Sigmoid colon (tissue), 7 donors: Measurements from ENCODE around the gene DNAJC5. TPM values are rescaled to one million over a fixed set of nuclear protein-coding genes. Genes with fewer than 3 reads are reported as not detected.

Source experiments
- DNase-seq: peaks from one replicate; pipeline ENCODE4 v3.0.0-alpha.2; 2019
- H3K27ac ChIP-seq, 4 donors: fragments of 200-600 bp; sonication (generic); one replicate each; pipeline ENCODE4 v1.5.1; 2016 to 2019; ENCODE audit warnings: mild to moderate bottlenecking in 1 of 4
- H3K27me3 ChIP-seq, 3 donors: fragments of 200-600 bp; sonication (generic); one replicate each; pipeline ENCODE4 v1.5.1; 2019; ENCODE audit warnings: mild to moderate bottlenecking in 1 of 3
- H3K36me3 ChIP-seq, 4 donors: fragments of 200-600 bp; sonication (generic); one replicate each; pipeline ENCODE4 v1.5.1; 2016 to 2019
- H3K4me1 ChIP-seq, 4 donors: fragments of 200-600 bp; sonication (generic); one replicate each; pipeline ENCODE4 v1.5.1; 2017 to 2019
- H3K4me3 ChIP-seq, 4 donors: fragments of 200-600 bp; sonication (generic); one replicate each; pipeline ENCODE4 v1.5.1; 2017 to 2019; ENCODE audit warnings: mild to moderate bottlenecking in 2 of 4, moderate library complexity in 1 of 4
- H3K9me3 ChIP-seq, 4 donors: fragments of 200-600 bp in 3 of 4; sonication (generic) in 3 of 4; one replicate each; pipeline versions ENCODE4 v1.5.1 to v1.6.1; 2013 to 2019
- CTCF ChIP-seq, 4 experiments: fragments of 450-650 bp in 3 of 4; fragments of 200-600 bp in 1 of 4; IDR thresholded peaks; one replicate each; pipeline ENCODE4 v1.5.1; 2016 to 2019; ENCODE audit warnings: antibody characterized with exemption in 4 of 4, mild to moderate bottlenecking in 3 of 4, moderate library complexity in 2 of 4
- EP300 ChIP-seq, 4 donors: sonication (generic); formaldehyde crosslinking; IDR thresholded peaks; one replicate each; pipeline ENCODE4 v1.6.1; 2017; ENCODE audit warnings: antibody characterized with exemption in 4 of 4
- POLR2A ChIP-seq, 2 donors: fragments of 450-650 bp; IDR thresholded peaks; one replicate each; pipeline ENCODE4 v1.6.1; 2016; ENCODE audit warnings: antibody characterized with exemption in 2 of 2, mild to moderate bottlenecking in 2 of 2, moderate library complexity in 2 of 2
- POLR2AphosphoS5 ChIP-seq, 4 donors: sonication (generic); formaldehyde crosslinking; IDR thresholded peaks; one replicate each; pipeline ENCODE4 v1.6.1; 2017; ENCODE audit warnings: antibody characterized with exemption in 4 of 4
- WGBS, 2 donors: extraction: QIAGEN DNeasy Blood & Tissue Kit; methylation state at CpG; one replicate each; pipeline ENCODE4 v1.1.7; 2013; 5-methylcytosine and 5-hydroxymethylcytosine counted together
- intact Hi-C: fragments of 100-400 bp; cut with DNase I; formaldehyde crosslinking; loops from one replicate; pipeline ENCODE4 v1.15.1; 2023
- polyA plus RNA-seq, 3 donors: library from polyadenylated mRNA; stranded (reverse); fragments of 200-250 nt; gene quantifications; one replicate each; pipeline ENCODE4 v1.2.3, GENCODE V29; 2013
- total RNA-seq, 4 donors: library from RNA; depleted of rRNA; stranded (reverse); fragments of >200 nt; gene quantifications; one replicate each; pipeline ENCODE4 v1.1.0, GENCODE V29; 2016
- donor health status: healthy with polysubstance abuse.
- donor health status: Bipolar disorder and iron deficiency.
- donor health status: healthy.

The DNAJC5 gene
- total and polyA plus RNA-seq, 7 donors, result 21.6 to 62.8 (median 31.4) TPM

- DNase-seq, result no peak
- H3K27me3 ChIP-seq, result no peaks in the 10 kb centered on the region
- TF ChIP-seq POLR2AphosphoS5 (IDR thresholded peaks at IDR 0.05), result no peak
- 83 to 90% methylated on average over 19 of the region's 19 CpGs for WGBS, 2 donors
- H3K9me3 ChIP-seq, result no peaks in the 10 kb centered on the region
- H3K27ac ChIP-seq, result no peak overlapping the region
- no peak overlapping the region for H3K4me3 ChIP-seq
- peaks cover 17 to 78% (median 38%) of the 10 kb centered on the region in 4 donors for H3K36me3 ChIP-seq
- intact Hi-C loops, result no loop called here
- H3K4me1 ChIP-seq, result no peaks in the 10 kb centered on the region
Observed at GRCh38 chr20:63881451-63882226, 13.3 kb upstream of the DNAJC5 start.

- H3K27me3 ChIP-seq, result no peaks in the 10 kb centered on the region
- DNase-seq, result no peak
- TF ChIP-seq EP300 (IDR thresholded peaks at IDR 0.05), result no peak
- TF ChIP-seq CTCF (IDR thresholded peaks at IDR 0.05), result no peak
- TF ChIP-seq POLR2A (IDR thresholded peaks at IDR 0.05), result no peak
- H3K4me3 ChIP-seq, result no peak overlapping the region
- intact Hi-C loops, result no loop called here
- no peaks in the 10 kb centered on the region for H3K9me3 ChIP-seq
- H3K4me1 ChIP-seq, result no peaks in the 10 kb centered on the region
- WGBS, 2 donors, result 88 to 94% methylated on average over 28 of the region's 28 CpGs
- no peak overlapping the region for H3K27ac ChIP-seq
- H3K36me3 ChIP-seq, result peaks cover 20 to 79% (median 39%) of the 10 kb centered on the region in 4 donors
Observed at GRCh38 chr20:63882257-63883200, 12.4 kb upstream of the DNAJC5 start.

- Histone ChIP-seq H3K36me3 (peaks cover 22 to 79% (median 42%) of the 10 kb centered on the region in 4 donors), H3K4me3 (no peak overlapping the region), H3K9me3 (no peaks in the 10 kb centered on the region), H3K27me3 (no peaks in the 10 kb centered on the region), H3K4me1 (no peaks in the 10 kb centered on the region), H3K27ac (no peak overlapping the region)
- TF ChIP-seq POLR2A (IDR thresholded peaks at IDR 0.05), result no peak
- no peak for TF ChIP-seq EP300 (IDR thresholded peaks at IDR 0.05)
- TF ChIP-seq POLR2AphosphoS5 (IDR thresholded peaks at IDR 0.05), result no peak
- TF ChIP-seq CTCF (IDR thresholded peaks at IDR 0.05), result no peak
- no peak for DNase-seq
- intact Hi-C loops, result no loop called here
- WGBS, 2 donors, result 92 to 93% methylated on average over 6 of the region's 6 CpGs
Observed at GRCh38 chr20:63883201-63883593, 11.7 kb upstream of the DNAJC5 start.

GRCh38 chr20:63884506-63885263 is 10.2 kb upstream of the DNAJC5 start:
- intact Hi-C loops, result no loop called here
- Histone ChIP-seq H3K4me1 (no peaks in the 10 kb centered on the region), H3K9me3 (no peaks in the 10 kb centered on the region), H3K27me3 (no peaks in the 10 kb centered on the region), H3K36me3 (peaks cover 22 to 83% (median 49%) of the 10 kb centered on the region in 4 donors), H3K27ac (no peak overlapping the region), H3K4me3 (no peak overlapping the region)
- no peak for DNase-seq
- WGBS, 2 donors, result 89 to 90% methylated on average over 21 of the region's 21 CpGs
- TF ChIP-seq CTCF (IDR thresholded peaks at IDR 0.05), result no peak
